Spleen (tissue), 11 donors: ENCODE data around the gene TSPO2. TPM values are rescaled to one million over a fixed set of nuclear protein-coding genes. Genes with fewer than 3 reads are reported as not detected.

Experiments
- DNase-seq: peaks from one replicate; pipeline ENCODE4 v3.0.0-alpha.2; 2020
- H3K27ac ChIP-seq, 8 donors: fragments of 200-600 bp; sonication (generic) in 7 of 8; 1 replicate in 4 of 8; 2 replicates in 4 of 8; pipeline versions ENCODE4 v1.5.0 to v1.8.0; 2016 to 2021; ENCODE audit warnings: inconsistent platforms in 4 of 8, mild to moderate bottlenecking in 4 of 8, moderate library complexity in 1 of 8
- H3K27me3 ChIP-seq, 7 donors: fragments of 200-600 bp; sonication (generic) in 6 of 7; replicated peaks in 1 of 7; 1 replicate in 4 of 7; 2 replicates in 3 of 7; pipeline versions ENCODE4 v1.5.0 to v1.8.0; 2016 to 2021; ENCODE audit warnings: inconsistent platforms in 3 of 7, mild to moderate bottlenecking in 1 of 7
- H3K36me3 ChIP-seq, 6 donors: fragments of 200-600 bp; sonication (generic) in 5 of 6; 1 replicate in 4 of 6; 2 replicates in 2 of 6; pipeline versions ENCODE4 v1.5.0 to v1.8.0; 2016 to 2021; ENCODE audit warnings: inconsistent platforms in 2 of 6
- H3K4me1 ChIP-seq, 6 donors: fragments of 200-600 bp; sonication (generic) in 5 of 6; 1 replicate in 3 of 6; 2 replicates in 3 of 6; pipeline versions ENCODE4 v1.5.0 to v1.8.0; 2016 to 2021; ENCODE audit warnings: inconsistent platforms in 3 of 6
- H3K4me3 ChIP-seq, 8 donors: fragments of 200-600 bp; sonication (generic) in 7 of 8; 1 replicate in 4 of 8; 2 replicates in 4 of 8; pipeline versions ENCODE4 v1.5.0 to v1.8.0; 2016 to 2021; ENCODE audit warnings: inconsistent platforms in 4 of 8, mild to moderate bottlenecking in 4 of 8, moderate library complexity in 2 of 8
- H3K9me3 ChIP-seq, 8 donors: fragments of 200-600 bp; sonication (generic) in 7 of 8; 1 replicate in 4 of 8; 2 replicates in 4 of 8; pipeline versions ENCODE4 v1.5.0 to v1.8.0; 2016 to 2021; ENCODE audit warnings: inconsistent platforms in 4 of 8
- POLR2A ChIP-seq, 3 donors: fragments of 450-650 bp; IDR thresholded peaks; one replicate each; pipeline ENCODE4 v1.5.1; 2017; ENCODE audit warnings: antibody characterized with exemption in 3 of 3, mild to moderate bottlenecking in 1 of 3
- POLR2AphosphoS5 ChIP-seq, 3 donors: sonication (generic); formaldehyde crosslinking; IDR thresholded peaks; one replicate each; pipeline ENCODE4 v1.5.1; 2017; ENCODE audit warnings: antibody characterized with exemption in 3 of 3
- WGBS, 5 donors: extraction: QIAGEN DNeasy Blood & Tissue Kit in 3 of 5; methylation state at CpG; one replicate each; pipeline versions ENCODE4 v1.1.5 to v1.1.7; 2013 to 2018; 5-methylcytosine and 5-hydroxymethylcytosine counted together
- intact Hi-C: fragments of 100-400 bp; cut with DNase I; formaldehyde crosslinking; loops from one replicate; pipeline ENCODE4 v1.15.0; 2023; ENCODE audit warnings: low total_unique reads
- polyA plus RNA-seq, 3 donors: library from polyadenylated mRNA; stranded (reverse); fragments of 200-250 nt; gene quantifications; one replicate each; pipeline ENCODE4 v1.2.1, GENCODE V29; 2013
- total RNA-seq, 7 donors: library from RNA; depleted of rRNA in 3 of 7; stranded (reverse); fragments of >200 nt in 3 of 7; fragmentation: NEBNext Ultra II Directional in 4 of 7; extraction: Animal tissue kit (Norgen Biotek cat#: 25700) in 4 of 7; gene quantifications; one replicate each; pipeline versions ENCODE4 v1.1.0 to v1.2.1, GENCODE V29; 2016 to 2021
- TF ChIP-seq, protein P1 (sequence below), 11 experiments: fragments of 200-600 bp in 7 of 11; fragments of 450-650 bp in 4 of 11; sonication (generic) in 4 of 11; IDR thresholded peaks in 8 of 11; conservative IDR thresholded peaks in 3 of 11; 1 replicate in 7 of 11; 2 replicates in 4 of 11; pipeline versions ENCODE4 v1.4.0 to v1.8.0; 2016 to 2021; ENCODE audit warnings: antibody characterized with exemption in 11 of 11, inconsistent platforms in 4 of 11, mild to moderate bottlenecking in 1 of 11
- donor health status: healthy with polysubstance abuse.
- donor health status: DM: no; HTN: no; CAD: no; lungs with moderate emphysema.
- donor health status: DM: no; HTN: no; CAD: no.
- donor health status: Bipolar disorder and iron deficiency.
- donor health status: healthy.
- donor health status: DM: no; HTN: no; CAD: no.
- donor health status: DM: yes; HTN: yes; CAD: no.

The TSPO2 gene
- total and polyA plus RNA-seq, 10 donors = 0.54 to 6.3 TPM; not detected in 8

DNA sequence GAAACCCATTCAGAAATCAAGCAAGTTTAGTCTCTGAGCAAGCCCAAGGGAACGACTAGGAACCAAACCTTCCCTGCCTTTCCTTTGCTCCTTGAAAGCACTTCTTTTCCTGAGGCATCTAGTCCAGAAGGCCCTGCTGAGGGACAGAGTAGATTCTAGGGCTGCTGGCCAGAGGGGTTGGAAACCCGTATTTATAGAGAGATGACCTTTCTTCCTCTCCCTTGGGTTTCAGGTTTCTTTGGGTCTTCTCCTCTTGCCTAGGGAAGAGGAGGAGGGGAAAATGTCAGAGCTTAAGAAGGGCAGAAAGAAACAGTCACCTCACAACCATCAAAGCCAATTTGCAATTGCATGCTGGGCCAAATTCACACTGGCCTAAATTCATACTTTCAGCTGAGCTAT is 16.5 kb downstream of the TSPO2 start:
- Histone ChIP-seq H3K27ac (no peak overlapping the region), H3K4me1 (peaks cover 0 to 7% (median 0%) of the 10 kb centered on the region in 6 donors), H3K36me3 (peaks cover 0 to 72% (median 17%) of the 10 kb centered on the region in 6 donors), H3K9me3 (no peaks in the 10 kb centered on the region), H3K4me3 (no peak overlapping the region), H3K27me3 (no peaks in the 10 kb centered on the region)
- 84 to 97% (median 94%) methylated on average over 2 of the region's 2 CpGs for WGBS, 5 donors
- intact Hi-C loops = no loop called here
- DNase-seq = no peak
- TF ChIP-seq POLR2A (IDR thresholded peaks at IDR 0.05) = no peak
- TF ChIP-seq POLR2AphosphoS5 (IDR thresholded peaks at IDR 0.05) = no peak
- TF ChIP-seq, protein P1, sequence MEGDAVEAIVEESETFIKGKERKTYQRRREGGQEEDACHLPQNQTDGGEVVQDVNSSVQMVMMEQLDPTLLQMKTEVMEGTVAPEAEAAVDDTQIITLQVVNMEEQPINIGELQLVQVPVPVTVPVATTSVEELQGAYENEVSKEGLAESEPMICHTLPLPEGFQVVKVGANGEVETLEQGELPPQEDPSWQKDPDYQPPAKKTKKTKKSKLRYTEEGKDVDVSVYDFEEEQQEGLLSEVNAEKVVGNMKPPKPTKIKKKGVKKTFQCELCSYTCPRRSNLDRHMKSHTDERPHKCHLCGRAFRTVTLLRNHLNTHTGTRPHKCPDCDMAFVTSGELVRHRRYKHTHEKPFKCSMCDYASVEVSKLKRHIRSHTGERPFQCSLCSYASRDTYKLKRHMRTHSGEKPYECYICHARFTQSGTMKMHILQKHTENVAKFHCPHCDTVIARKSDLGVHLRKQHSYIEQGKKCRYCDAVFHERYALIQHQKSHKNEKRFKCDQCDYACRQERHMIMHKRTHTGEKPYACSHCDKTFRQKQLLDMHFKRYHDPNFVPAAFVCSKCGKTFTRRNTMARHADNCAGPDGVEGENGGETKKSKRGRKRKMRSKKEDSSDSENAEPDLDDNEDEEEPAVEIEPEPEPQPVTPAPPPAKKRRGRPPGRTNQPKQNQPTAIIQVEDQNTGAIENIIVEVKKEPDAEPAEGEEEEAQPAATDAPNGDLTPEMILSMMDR (IDR thresholded peaks at IDR 0.05 in 8 of 11, conservative IDR thresholded peaks at IDR 0.05 in 3 of 11) = no peak

DNA sequence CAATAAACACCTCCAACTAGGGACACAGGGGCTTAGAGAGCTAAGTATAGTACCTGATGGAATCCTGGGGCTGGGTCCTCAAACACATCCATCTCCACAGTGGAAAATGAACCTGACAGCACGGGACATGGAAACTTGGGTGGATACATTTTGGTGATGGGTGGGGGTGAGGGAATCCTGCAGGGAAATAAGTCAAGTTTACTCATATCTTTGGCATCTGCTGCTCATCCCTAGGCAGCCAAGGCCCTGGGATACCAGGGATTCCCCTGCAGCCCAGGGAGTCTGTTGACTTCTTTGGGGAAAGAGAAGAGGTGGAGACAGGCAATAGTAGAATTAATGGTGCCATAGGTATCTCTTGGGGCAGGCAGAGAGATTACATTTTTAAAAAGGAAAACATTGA is 17.3 kb downstream of the TSPO2 start:
- Histone ChIP-seq H3K9me3 (no peaks in the 10 kb centered on the region), H3K27ac (no peak overlapping the region)
- TF ChIP-seq, protein P1 (IDR thresholded peaks at IDR 0.05 in 8 of 11, conservative IDR thresholded peaks at IDR 0.05 in 3 of 11) = no peak
- TF ChIP-seq POLR2A (IDR thresholded peaks at IDR 0.05) = no peak

DNA sequence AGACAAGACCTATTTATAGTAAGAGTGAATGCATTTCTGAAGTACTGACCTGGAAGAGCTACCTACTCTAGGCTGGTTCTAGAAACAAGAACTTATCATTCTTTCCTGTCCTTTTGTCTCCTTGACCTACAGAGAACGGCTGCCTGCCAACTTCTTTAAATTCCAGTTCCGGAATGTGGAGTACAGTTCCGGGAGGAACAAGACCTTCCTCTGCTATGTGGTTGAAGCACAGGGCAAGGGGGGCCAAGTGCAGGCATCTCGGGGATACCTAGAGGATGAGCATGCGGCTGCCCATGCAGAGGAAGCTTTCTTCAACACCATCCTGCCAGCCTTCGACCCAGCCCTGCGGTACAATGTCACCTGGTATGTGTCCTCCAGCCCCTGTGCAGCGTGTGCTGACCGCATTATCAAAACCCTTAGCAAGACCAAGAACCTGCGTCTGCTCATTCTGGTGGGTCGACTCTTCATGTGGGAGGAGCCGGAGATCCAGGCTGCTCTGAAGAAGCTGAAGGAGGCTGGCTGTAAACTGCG is 19.0 kb downstream of the TSPO2 start:
- no peak for DNase-seq
- H3K27ac ChIP-seq = no peak overlapping the region
- H3K9me3 ChIP-seq = no peaks in the 10 kb centered on the region
- no peak overlapping the region for H3K4me3 ChIP-seq
- peaks cover 0 to 8% (median 0%) of the 10 kb centered on the region in 6 donors for H3K4me1 ChIP-seq
- TF ChIP-seq, protein P1 (IDR thresholded peaks at IDR 0.05 in 8 of 11, conservative IDR thresholded peaks at IDR 0.05 in 3 of 11) = no peak
- TF ChIP-seq POLR2AphosphoS5 (IDR thresholded peaks at IDR 0.05) = peak in 1 of 3 donors; percentile 33
- no peaks in the 10 kb centered on the region for H3K27me3 ChIP-seq
- peaks cover 0 to 81% (median 26%) of the 10 kb centered on the region in 6 donors for H3K36me3 ChIP-seq
- WGBS, 5 donors = 77 to 92% (median 81%) methylated on average over 13 of the region's 13 CpGs
- intact Hi-C loops = no loop called here

More for the DNA sequence above, 17.3 kb downstream of the TSPO2 start:
- intact Hi-C loops = no loop called here
- Histone ChIP-seq H3K27me3 (no peaks in the 10 kb centered on the region), H3K4me3 (no peak overlapping the region), H3K36me3 (peaks cover 0 to 80% (median 21%) of the 10 kb centered on the region in 6 donors), H3K4me1 (peaks cover 0 to 7% (median 0%) of the 10 kb centered on the region in 6 donors)
- 89 to 96% (median 92%) methylated on average over 1 of the region's 1 CpG for WGBS, 5 donors
- DNase-seq = no peak

DNA sequence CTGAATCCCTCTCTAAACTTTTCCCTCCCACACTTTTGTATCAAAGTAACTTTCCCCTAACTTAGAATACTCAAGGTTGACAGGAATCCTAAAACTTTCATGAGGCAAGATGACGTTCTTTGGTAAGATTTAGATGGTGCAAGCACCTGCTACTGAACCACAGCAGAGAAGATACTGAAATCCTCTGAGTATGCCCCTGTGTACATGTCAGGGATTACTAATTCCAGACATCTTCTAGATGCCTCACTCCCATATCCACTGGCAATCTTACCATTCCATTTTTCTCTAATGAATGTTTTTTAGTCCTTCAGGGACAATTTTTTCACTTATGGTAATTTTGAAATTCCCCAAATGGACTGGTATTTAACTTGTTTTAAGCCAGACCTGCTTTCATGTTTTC is 19.8 kb downstream of the TSPO2 start:
- TF ChIP-seq POLR2A (IDR thresholded peaks at IDR 0.05) (no peak), POLR2AphosphoS5 (IDR thresholded peaks at IDR 0.05) (no peak)
- TF ChIP-seq, protein P1 (IDR thresholded peaks at IDR 0.05 in 8 of 11, conservative IDR thresholded peaks at IDR 0.05 in 3 of 11) = no peak
- Histone ChIP-seq H3K36me3 (peaks cover 0 to 81% (median 29%) of the 10 kb centered on the region in 6 donors), H3K4me3 (no peak overlapping the region), H3K27ac (no peak overlapping the region), H3K27me3 (no peaks in the 10 kb centered on the region), H3K9me3 (no peaks in the 10 kb centered on the region), H3K4me1 (peaks cover 0 to 16% (median 5%) of the 10 kb centered on the region in 6 donors)
- WGBS, 5 donors = 80 to 87% (median 84%) methylated on average over 1 of the region's 1 CpG
- DNase-seq = no peak
- intact Hi-C loops = no loop called here
